ENCODE data around the gene ABCG1.

Gene ABCG1

DNA sequence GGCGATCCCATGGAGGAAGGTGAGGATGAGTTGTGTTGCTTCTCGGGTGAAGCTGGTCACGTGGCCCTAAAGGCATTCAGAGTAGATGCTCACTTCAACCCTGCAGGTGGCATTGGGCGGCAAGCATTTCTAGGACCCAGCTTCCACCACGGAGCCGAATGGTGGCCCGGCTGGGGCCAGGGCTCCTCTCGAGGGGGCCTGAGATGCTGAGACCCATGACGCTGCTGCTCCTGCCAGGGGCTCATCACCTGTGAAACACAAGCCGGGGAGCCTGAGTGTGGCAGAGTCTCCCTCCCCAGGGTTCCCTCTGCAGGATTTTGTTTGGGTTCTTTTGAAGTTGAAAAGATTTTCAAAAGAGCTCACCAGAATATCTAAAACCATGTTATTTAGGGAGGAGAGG, 41.2 kb downstream of the ABCG1 start:
- no peak overlapping the region for H3K27ac ChIP-seq
- TF ChIP-seq, protein P1, sequence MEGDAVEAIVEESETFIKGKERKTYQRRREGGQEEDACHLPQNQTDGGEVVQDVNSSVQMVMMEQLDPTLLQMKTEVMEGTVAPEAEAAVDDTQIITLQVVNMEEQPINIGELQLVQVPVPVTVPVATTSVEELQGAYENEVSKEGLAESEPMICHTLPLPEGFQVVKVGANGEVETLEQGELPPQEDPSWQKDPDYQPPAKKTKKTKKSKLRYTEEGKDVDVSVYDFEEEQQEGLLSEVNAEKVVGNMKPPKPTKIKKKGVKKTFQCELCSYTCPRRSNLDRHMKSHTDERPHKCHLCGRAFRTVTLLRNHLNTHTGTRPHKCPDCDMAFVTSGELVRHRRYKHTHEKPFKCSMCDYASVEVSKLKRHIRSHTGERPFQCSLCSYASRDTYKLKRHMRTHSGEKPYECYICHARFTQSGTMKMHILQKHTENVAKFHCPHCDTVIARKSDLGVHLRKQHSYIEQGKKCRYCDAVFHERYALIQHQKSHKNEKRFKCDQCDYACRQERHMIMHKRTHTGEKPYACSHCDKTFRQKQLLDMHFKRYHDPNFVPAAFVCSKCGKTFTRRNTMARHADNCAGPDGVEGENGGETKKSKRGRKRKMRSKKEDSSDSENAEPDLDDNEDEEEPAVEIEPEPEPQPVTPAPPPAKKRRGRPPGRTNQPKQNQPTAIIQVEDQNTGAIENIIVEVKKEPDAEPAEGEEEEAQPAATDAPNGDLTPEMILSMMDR (conservative IDR thresholded peaks at IDR 0.05): no peak

DNA sequence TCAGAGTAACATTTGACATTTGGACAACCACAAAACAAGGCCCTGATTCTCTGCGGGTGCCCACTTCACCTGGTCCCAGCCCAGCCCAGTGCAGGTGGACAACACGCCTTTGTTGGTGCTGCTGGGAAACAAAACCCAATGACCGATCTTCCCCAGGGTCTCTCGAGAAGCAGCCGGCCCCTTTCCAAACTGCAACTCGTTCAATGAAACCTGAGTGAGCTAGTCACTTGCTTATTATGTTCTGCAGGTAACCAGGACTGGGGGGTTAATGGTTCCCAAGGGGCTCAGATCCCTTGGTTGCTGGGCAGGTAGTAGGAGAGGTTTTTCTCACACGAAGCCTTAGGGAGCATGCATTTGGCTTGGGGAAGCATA, 42.9 kb downstream of the ABCG1 start:
- TF ChIP-seq, protein P1 (conservative IDR thresholded peaks at IDR 0.05): no peak
- H3K27ac ChIP-seq: peak overlapping the region; percentile 86

DNA sequence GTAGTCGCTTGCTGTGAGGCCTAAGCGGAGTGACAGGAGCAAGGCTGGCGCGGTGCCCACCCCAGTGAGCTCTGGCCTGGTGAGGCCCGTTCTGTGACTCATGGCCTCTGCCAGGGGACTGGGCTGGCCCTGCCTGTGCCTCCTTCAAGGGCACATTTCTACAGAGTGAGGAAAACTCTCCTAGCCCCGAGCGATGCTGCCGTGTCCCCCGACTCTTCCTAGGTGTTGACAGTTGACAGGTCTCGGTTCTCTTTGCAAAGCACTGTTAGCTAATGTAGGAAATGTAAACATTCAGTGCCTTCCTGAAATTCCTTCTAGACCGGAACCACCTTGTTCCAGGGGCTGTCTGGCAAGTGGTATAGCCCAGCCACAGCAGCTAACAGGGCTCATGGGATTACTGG, 43.9 kb downstream of the ABCG1 start:
- TF ChIP-seq, protein P1 (conservative IDR thresholded peaks at IDR 0.05): no peak
- H3K27ac ChIP-seq: peak overlapping the region; percentile 86

DNA sequence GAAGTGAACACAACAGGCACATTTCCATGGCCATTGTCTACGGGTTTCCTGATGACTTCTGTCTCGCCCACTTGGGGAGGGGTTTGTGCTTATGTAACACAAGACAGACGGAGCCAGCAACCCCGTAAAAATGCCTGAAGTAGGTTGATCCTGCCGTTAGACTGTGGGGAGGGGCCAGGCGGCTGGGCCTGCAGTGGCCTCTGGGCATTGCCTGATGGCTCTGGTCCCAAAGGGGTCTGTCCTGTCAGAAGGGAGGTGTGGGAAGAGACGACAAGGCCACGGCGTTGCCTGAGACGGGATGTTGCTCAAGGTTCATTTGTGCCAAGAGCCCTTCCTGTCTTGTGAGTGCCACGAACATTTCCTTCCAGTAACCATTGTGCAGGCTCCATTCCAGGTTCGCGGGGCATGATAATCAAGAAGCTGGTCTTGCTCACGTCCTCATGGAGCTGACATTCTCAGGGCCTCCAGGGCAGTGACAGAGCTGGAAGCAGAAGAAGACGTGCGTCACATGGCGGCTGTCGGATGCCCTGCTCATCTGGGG, 44.7 kb downstream of the ABCG1 start:
- TF ChIP-seq, protein P1 (conservative IDR thresholded peaks at IDR 0.05): no peak
- peak overlapping the region; percentile 86 for H3K27ac ChIP-seq

DNA sequence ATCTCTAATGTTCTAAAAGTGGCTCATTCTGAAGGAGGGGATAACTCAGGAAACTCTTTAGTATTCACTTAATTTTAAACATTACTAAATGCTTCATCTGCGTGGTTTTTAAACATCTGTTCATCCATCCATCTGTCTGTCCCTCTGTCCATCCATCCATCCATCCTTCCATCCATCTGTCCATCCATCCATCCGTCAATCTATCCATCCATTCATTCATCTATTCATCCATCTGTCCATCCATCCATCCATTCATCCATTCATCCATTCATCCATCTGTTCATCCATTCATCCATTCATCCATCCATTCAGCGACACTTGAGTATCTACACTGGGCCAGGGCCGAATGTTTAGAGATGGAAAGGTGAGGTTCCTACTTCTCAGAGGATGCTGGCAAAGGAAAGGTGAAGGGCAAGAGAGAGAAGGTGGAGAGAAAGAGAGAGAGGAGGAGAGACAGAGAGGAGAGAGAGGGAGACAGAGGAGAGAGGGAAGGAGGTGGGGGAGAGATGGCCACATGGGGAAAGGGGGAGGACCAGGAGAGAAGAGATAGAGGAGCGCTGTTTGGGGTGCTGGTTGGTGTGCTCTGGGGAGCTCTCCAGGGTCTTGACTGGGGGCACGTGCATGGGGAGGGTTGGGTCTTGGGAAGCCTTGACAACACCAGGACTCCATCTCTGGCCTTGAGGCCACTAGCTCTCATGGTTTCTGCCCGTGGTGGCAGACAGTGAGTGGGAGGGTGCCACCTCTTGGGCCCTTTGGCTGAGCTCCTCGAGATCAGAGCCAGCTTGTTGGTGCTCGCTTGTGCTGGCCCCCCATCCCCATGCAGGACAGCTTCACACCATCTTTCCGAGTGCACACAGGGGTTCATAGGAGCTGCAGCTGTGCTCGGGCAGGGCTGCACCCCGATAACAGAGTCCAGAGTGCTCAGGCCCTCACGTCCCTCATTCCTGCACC, 45.6 kb downstream of the ABCG1 start:
- peak overlapping the region; percentile 86 for H3K27ac ChIP-seq
- TF ChIP-seq, protein P1 (conservative IDR thresholded peaks at IDR 0.05): no peak

DNA sequence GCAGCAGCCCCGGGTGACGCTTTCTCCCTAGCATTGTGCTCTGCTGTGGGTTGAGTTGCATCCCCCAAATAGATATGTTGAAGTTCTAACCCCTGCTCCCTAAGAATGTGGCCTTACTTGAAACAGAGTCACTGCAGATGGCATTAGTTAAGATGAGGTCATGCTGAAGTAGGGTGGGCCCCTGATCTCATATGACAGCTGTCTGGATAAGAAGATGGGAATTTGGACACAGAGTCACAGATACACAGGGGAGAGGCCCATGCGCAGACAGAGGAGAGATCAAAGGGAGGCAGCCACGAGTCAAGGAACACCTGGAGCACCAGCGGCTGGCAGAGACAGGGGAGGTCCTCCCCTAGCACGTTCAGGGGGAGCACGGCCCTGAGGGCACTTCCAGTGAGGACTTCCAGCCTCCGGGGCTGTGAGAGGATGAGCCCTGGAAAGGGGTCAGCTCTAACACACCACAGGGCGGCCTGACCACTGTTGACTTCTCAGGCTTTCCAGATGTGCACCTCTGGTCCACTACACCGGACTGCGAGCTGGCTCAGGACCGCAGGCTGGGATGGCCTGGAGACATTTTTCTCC, 46.4 kb downstream of the ABCG1 start:
- TF ChIP-seq, protein P1 (conservative IDR thresholded peaks at IDR 0.05): no peak

DNA sequence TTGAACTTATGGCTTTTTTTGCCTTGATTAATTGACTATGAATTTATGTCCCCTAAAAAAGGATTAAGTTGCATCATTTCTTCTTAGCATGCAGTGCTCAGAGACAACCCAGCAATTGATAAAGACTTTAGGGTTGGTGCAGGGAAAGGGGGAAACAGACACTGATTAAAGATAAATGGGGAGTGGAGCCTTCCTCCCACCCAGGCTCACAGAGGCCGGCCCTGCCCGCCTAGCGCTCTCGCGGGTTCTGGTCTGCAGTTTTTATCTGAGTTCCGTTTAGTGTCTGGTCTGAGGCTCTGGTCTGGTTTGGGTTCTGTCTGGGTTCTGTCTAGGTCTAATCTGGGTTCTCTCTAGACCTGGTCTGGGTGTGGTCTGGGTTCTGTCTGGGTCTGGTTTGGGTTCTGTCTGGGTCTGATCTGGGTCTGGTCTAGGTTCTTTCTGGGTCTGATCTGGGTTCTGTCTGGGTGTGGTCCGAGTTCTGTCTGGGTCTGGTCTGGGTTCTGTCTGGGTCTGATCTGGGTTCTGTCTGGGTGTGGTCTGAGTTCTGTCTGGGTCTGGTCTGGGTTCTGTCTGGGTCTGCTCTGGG, 48.1 kb downstream of the ABCG1 start:
- TF ChIP-seq, protein P1 (conservative IDR thresholded peaks at IDR 0.05): no peak
- H3K27ac ChIP-seq: no peak overlapping the region

More for the DNA sequence above, 46.4 kb downstream of the ABCG1 start:
- no peak overlapping the region for H3K27ac ChIP-seq

Data from VCaP (cell line).